Epithelial cell of alveolus of lung (primary cell): ENCODE measurements around the gene EEF1G. TPM values are rescaled to one million over a fixed set of nuclear protein-coding genes. Genes with fewer than 3 reads are reported as not detected.

Experiments used
- total RNA-seq: library from RNA; depleted of rRNA; stranded (reverse); fragments of >200 nt; gene quantifications from 2 replicates; pipeline ENCODE4 v1.2.1, GENCODE V29; 2015

The EEF1G gene
- total RNA-seq = 2,450 and 2,872 TPM in 2 replicates

GRCh38 chr11:62573592-62574362 lies at the start of gene EEF1G:
EEF1G (minus strand) TSS chr11:62573891; CDS start chr11:62573842, 49 bp downstream.

DNA sequence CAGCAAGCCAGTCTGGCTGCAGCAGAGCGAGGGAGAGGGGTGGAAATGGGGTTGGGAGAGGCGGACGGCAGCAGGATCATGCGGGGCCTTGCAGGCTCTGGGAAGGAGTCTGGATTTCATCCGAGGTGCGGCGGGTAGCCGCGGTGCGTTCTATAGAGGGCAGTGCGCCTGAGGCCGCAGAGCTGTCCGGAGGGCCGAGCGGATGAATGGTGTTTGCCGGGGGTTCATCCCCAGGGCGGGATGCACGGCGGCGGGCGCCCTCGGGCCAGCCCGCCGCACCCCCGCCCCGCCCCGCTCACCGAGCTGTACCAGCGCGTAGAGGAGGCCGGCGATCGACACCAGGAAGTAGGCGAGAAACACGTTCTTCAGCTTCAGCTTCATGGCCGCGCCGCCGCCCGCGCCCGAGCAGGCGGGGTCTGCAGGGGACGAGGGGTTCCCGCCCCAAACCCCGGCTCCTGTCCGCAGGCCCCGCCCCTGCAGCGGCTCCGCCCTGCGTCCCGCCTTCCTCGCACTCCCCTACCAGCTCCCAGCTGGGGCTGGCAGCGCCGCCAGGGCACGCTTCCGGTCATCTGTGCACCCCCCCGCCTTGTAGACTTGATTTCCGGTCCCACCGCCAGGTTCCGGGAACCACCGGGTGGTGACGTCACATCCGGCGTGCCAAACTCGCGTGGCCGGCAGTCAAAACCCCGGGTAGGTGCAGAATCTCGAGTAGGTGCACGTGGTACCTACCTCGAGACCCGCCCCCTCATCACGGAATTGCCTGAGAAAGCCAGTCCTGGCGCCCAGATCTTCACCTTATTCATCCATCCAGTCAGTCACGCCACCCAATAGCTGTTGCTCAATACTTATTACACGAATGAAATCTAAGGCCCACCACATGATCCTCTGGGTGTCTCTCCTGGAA lies 48.1 kb upstream of the EEF1G start, which contains the start of gene B3GAT3:
Gene B3GAT3, minus strand, starts transcription at position 420 of the 904 bp plus-strand sequence. Its CDS starts 39 bp downstream, at position 381.

GRCh38 chr11:62612366-62613290 lies 38.9 kb upstream of the EEF1G start, which contains the start of the genes EML3 and ROM1:
EML3 (minus strand) TSS chr11:62612775; CDS start chr11:62612457, 318 bp downstream.
ROM1 (plus strand) TSS chr11:62613257; CDS start chr11:62613282, 25 bp downstream.

DNA sequence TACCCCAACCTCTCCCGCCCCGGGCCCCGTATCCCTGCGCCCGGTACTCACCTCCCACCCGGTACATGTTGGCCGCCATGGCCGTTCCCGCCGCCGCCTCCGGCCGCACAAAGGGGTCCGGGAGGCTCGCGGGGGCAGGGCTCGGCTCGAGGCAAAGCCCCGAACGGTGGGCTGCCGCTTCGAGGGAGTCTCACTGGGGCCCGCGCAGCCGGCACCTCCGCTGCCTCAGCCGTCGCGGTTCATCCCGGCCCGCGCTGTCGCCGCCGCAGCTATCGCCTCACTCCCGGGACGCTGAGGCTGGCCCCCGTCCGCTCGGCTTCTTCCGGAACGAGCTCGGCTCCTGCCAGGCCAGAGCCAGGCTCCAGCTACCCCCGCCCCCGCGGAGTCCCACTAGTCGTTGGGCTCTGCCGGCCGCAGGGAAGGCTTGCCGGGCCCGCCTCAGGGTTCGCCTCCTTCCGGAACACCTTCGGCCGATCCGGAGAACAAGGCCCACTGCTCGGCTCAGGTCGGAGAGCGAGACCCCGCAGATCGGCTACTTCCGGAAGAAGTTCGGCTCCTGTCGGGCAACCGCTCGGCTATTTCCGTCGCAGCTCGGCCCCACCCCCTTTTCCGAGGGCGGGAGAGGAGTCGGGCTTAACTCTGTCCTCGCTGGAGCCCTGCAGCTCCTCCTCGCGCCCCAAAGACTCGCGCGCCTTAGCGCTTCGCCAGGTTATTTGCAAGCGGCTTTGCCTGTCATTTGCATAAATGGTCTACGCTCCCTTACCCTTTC lies 27.9 kb upstream of the EEF1G start, which contains the start of gene MTA2:
Gene MTA2, minus strand, starts transcription at position 494 of the 769 bp plus-strand sequence. Its CDS starts 415 bp downstream, at position 79.

GRCh38 chr11:62591448-62592145 lies 17.9 kb upstream of the EEF1G start, which contains the start of gene TUT1:
TUT1 (minus strand) TSS chr11:62591523; CDS start chr11:62591485, 38 bp downstream.

DNA sequence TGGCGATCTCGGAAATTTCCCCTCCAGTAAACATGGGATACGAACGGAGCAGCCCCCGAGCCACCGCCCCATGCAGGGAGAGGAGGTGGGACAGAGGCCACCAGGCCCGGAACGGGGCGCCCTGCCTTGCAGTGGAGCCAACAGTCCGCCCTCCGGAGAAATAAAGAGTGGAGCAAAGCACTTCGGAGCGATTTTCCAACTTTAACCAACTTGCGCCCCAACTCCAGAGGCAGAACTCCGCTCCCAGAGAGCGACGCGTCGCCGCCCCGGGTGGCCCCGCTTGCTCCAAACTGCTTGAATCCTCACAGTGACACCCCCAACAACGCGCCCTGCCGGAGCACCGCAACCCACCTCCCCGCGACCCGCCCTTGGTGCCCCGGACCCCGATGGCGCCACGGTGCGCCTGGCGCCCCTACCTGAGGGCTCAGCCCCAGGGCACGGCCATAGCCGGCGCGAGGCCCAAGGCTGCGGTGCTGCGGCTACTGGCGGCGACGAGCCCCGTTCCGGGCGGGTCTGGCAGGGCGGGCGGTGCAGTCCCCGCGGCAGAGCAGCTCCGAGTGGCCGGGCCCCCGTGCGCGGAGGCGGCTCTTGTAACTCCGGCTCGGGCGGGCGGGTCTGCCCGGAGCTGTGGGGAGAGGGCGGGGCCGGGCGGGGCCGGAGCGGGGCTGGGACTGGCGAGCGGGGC lies 27.3 kb downstream of the EEF1G start, which contains the start of gene AHNAK:
Gene AHNAK, minus strand, starts transcription at position 563 of the 685 bp plus-strand sequence. CDS start 10,708 bp downstream, outside the sequence.

Other genes starting within 250 kb of the EEF1G start
- 1.8 TPM in 1 of 2 replicates, not detected in the other for gene ASRGL1, start 236.4 kb downstream of the EEF1G start, total RNA-seq
- gene SCGB1A1, start 154.9 kb downstream of the EEF1G start, total RNA-seq = not detected in 2 replicates
- gene AHNAK, start 27.1 kb downstream of the EEF1G start, total RNA-seq = 242 and 261 TPM in 2 replicates
- 9.2 and 13.4 TPM in 2 replicates for gene TUT1, start 17.6 kb upstream of the EEF1G start, total RNA-seq
- gene MTA2, start 28.0 kb upstream of the EEF1G start, total RNA-seq = 72.1 and 101 TPM in 2 replicates
- 25.9 and 34.3 TPM in 2 replicates for gene EML3, start 38.9 kb upstream of the EEF1G start, total RNA-seq
- 2.7 and 11.6 TPM in 2 replicates for gene ROM1, start 39.4 kb upstream of the EEF1G start, total RNA-seq
- 48.7 and 55.3 TPM in 2 replicates for gene B3GAT3, start 48.1 kb upstream of the EEF1G start, total RNA-seq
- gene GANAB, start 72.7 kb upstream of the EEF1G start, total RNA-seq = 321 and 375 TPM in 2 replicates
- 30.1 and 41.0 TPM in 2 replicates for gene INTS5, start 79.4 kb upstream of the EEF1G start, total RNA-seq
- gene C11orf98, start 91.3 kb upstream of the EEF1G start, total RNA-seq = 71.6 and 87.2 TPM in 2 replicates
- 6.1 and 10.1 TPM in 2 replicates for gene CSKMT, start 91.4 kb upstream of the EEF1G start, total RNA-seq
- 11.5 and 17.2 TPM in 2 replicates for gene UQCC3, start 97.8 kb upstream of the EEF1G start, total RNA-seq
- 2.4 and 3.1 TPM in 2 replicates for gene LBHD1, start 98.4 kb upstream of the EEF1G start, total RNA-seq
- gene UBXN1, start 105.2 kb upstream of the EEF1G start, total RNA-seq = 135 and 148 TPM in 2 replicates
- 2.1 and 4.3 TPM in 2 replicates for gene LRRN4CL, start 115.6 kb upstream of the EEF1G start, total RNA-seq
- 66.0 and 82.1 TPM in 2 replicates for gene BSCL2, start 133.5 kb upstream of the EEF1G start, total RNA-seq
- not detected in 2 replicates for gene GNG3, start 133.8 kb upstream of the EEF1G start, total RNA-seq
- gene HNRNPUL2, start 153.6 kb upstream of the EEF1G start, total RNA-seq = 9.2 and 16.2 TPM in 2 replicates
- 22.4 and 50.1 TPM in 2 replicates for gene TTC9C, start 154.6 kb upstream of the EEF1G start, total RNA-seq
- 7.5 and 8.3 TPM in 2 replicates for gene ZBTB3, start 180.3 kb upstream of the EEF1G start, total RNA-seq
- gene POLR2G, start 187.7 kb upstream of the EEF1G start, total RNA-seq = 95.7 and 111 TPM in 2 replicates
- gene TAF6L, start 197.5 kb upstream of the EEF1G start, total RNA-seq = 11.4 and 20.0 TPM in 2 replicates
- 82.1 and 98.6 TPM in 2 replicates for gene TMEM179B, start 213.5 kb upstream of the EEF1G start, total RNA-seq
- gene TMEM223, start 218.1 kb upstream of the EEF1G start, total RNA-seq = 39.0 and 55.0 TPM in 2 replicates
- 20.3 and 44.3 TPM in 2 replicates for gene NXF1, start 231.5 kb upstream of the EEF1G start, total RNA-seq